Activated T-helper 2 cell treated with anti-CD3 and anti-CD28 coated beads, Interferon-gamma antibody, Interleukin-2, Interleukin-4, amounts not matched to agents 10 μg/mL and 5 μg/mL and 100 μg/mL, durations not matched to agents 14 hours and 24 hours and 36 hours (primary cell): ENCODE results near the gene C2orf68. TPM values are rescaled to one million over a fixed set of nuclear protein-coding genes. Genes with fewer than 3 reads are reported as not detected.
A peak's percentile ranks its signal among the peaks of the same experiment; 100 is the strongest.
"Not testable (repeated sequence)": the region's sequence is repeated elsewhere in the genome, so short reads cannot be mapped to it uniquely, and the experiment has no call there.

ENCODE experiments used
- DNase-seq: peaks from one replicate; pipeline ENCODE4 v3.0.0; 2021; ENCODE audit warnings: low spot score
- H3K27ac Mint-ChIP-seq: one replicate; pipeline ENCODE4 v1.8.0; 2021; ENCODE audit warnings: mixed read lengths
- H3K27me3 Mint-ChIP-seq: one replicate; pipeline ENCODE4 v1.8.0; 2021; ENCODE audit warnings: low read depth, mixed read lengths
- H3K36me3 Mint-ChIP-seq: one replicate; pipeline ENCODE4 v1.8.0; 2021; ENCODE audit warnings: low read depth, mixed read lengths
- H3K4me1 Mint-ChIP-seq: one replicate; pipeline ENCODE4 v1.8.0; 2021; ENCODE audit warnings: low read depth, mixed read lengths
- H3K4me3 Mint-ChIP-seq: one replicate; pipeline ENCODE4 v1.8.0; 2021; ENCODE audit warnings: low read depth, mild to moderate bottlenecking, moderate library complexity, mixed read lengths
- H3K9me3 Mint-ChIP-seq: one replicate; pipeline ENCODE4 v1.8.0; 2021; ENCODE audit warnings: mixed read lengths
- intact Hi-C: fragments of 100-400 bp; cut with micrococcal nuclease; formaldehyde crosslinking; loops from one replicate; pipeline ENCODE4 v1.15.1; 2023
- total RNA-seq: library from RNA; stranded (reverse); gene quantifications from 2 replicates; pipeline ENCODE4 v1.2.3, GENCODE V29; 2022

Gene C2orf68, protein sequence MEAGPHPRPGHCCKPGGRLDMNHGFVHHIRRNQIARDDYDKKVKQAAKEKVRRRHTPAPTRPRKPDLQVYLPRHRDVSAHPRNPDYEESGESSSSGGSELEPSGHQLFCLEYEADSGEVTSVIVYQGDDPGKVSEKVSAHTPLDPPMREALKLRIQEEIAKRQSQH
- total RNA-seq, result 34.7 and 35.6 TPM in 2 replicates

DNA sequence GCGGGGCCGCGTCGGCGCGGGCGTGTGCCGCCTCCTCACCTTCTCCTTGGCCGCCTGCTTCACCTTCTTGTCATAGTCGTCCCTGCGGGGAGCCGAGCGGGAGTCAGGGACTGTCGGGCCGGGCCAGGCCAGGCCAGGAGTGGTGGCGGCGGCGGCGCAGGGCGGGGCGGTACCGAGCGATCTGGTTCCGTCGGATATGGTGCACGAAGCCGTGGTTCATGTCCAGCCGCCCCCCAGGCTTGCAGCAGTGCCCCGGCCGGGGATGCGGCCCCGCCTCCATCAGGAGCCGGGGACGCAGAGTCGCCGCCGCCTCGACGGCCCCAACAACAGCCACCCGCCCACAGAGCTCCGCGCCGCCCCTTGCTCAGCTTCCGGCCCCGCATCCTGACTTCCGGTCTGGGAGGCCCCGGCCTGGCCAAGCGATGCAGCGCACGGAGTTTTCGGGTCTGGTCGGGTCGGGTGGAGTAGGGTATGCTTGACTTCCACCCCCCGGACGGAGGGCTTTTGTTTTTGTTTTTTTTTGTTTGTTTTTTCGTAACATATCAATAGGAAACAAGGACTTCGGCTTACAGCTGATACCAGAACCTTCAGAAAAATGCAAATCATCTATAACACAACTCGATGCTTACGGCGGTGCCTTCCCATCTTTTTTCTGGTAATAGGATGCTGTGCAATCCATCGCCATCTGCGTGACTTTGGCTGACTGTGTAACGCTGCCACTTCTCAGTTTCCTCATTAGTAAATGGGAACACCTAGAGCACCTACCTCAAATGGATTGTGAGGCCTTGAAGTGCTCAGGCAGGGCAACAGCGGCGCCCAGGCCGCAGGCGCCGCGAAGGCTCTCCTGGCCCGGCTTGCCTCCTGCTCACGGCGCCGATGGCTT lies at the start of gene C2orf68:
C2orf68 (minus strand) TSS at position 362 of the 883 bp plus-strand sequence; CDS start at position 280, 82 bp downstream.
- H3K9me3 Mint-ChIP-seq, result no peaks in the 10 kb centered on the region
- intact Hi-C loops, result loop anchor here (1.0 to 10.0 kb wide), 4 partner anchors 10 to 583 kb away; partner anchors contain the start of genes IMMT, MRPL35, RNF181 and SH2D6
- peaks cover 5% of the 10 kb centered on the region for H3K4me1 Mint-ChIP-seq
- no peaks in the 10 kb centered on the region for H3K27me3 Mint-ChIP-seq
- peak within 1 kb of the TSS; percentile 100 for H3K4me3 Mint-ChIP-seq
- peaks cover 32% of the 10 kb centered on the region for H3K36me3 Mint-ChIP-seq
- DNase-seq, result peak; percentile 85
- peak within 1 kb of the TSS; percentile 97 for H3K27ac Mint-ChIP-seq

DNA sequence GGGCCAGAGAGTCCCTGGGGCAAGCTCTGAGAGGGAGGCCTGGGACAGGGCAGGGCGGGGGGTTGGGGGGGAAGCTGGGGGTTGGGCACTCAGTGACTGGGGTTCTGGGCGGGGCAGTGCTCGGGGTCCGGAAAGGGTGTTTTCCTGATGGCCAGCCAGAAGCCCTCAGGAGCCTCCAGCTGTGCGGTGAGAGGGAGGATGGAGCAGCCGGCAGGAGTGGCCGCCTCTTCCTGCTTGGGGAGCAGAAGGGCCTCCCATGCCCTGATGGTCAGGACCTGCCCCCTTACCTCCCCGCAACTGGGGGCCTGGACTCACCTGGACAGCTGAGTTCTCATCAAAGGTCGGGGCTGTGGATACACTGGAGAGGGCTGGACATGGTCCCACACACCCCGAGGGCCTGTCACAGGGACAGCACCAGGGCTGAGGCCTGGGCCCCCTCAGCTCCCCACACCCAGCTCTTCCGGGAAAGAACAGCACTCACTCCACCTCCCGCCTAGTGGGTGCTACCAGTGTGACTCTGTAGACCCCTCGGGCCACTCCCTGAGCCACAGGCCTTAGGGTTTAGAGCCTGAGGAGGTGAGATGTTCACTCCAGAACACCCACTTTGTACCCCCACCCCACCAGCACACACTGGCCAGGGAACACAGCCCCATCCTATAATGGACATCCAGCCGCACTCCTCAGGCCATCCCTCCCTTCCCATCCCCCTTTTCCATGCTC lies 49.4 kb upstream of the C2orf68 start:
- Mint-ChIP-seq H3K36me3 (peaks cover 8% of the 10 kb centered on the region), H3K4me3 (no peak overlapping the region), H3K9me3 (no peaks in the 10 kb centered on the region), H3K27ac (no peak overlapping the region), H3K27me3 (no peaks in the 10 kb centered on the region), H3K4me1 (no peaks in the 10 kb centered on the region)
- intact Hi-C loops, result no loop called here
- DNase-seq, result no peak

DNA sequence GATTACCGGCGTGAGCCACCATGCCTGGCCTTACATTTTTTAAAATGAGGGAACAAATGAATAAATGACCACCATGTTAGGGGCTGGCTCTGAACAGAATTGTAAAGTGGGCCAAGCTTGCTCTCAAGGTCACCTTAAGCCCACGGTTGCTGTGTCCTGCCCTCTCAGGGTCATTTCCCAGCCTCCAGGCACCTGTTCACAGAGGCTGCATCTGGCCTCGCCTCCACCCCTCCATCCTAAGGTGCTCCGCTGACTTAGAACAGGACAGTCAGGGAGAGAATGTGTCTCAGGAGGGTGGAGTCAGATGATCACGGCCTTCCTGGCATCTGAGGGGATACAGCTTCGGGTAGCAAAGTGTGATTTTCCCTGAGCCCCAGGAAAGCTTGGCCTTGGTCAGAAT lies 48.9 kb upstream of the C2orf68 start:
- intact Hi-C loops, result no loop called here
- DNase-seq, result no peak
- Mint-ChIP-seq H3K4me3 (no peak overlapping the region), H3K27ac (no peak overlapping the region), H3K36me3 (peaks cover 13% of the 10 kb centered on the region), H3K9me3 (no peaks in the 10 kb centered on the region), H3K4me1 (no peaks in the 10 kb centered on the region), H3K27me3 (no peaks in the 10 kb centered on the region)

- H3K4me1 Mint-ChIP-seq, H3K27me3 Mint-ChIP-seq, H3K9me3 Mint-ChIP-seq, DNase-seq, intact Hi-C loops, H3K27ac Mint-ChIP-seq, H3K4me3 Mint-ChIP-seq: not testable (repeated sequence)
- peaks cover 13% of the 10 kb centered on the region for H3K36me3 Mint-ChIP-seq
Measured at GRCh38 chr2:85660301-85660700, 48.4 kb upstream of the C2orf68 start.

DNA sequence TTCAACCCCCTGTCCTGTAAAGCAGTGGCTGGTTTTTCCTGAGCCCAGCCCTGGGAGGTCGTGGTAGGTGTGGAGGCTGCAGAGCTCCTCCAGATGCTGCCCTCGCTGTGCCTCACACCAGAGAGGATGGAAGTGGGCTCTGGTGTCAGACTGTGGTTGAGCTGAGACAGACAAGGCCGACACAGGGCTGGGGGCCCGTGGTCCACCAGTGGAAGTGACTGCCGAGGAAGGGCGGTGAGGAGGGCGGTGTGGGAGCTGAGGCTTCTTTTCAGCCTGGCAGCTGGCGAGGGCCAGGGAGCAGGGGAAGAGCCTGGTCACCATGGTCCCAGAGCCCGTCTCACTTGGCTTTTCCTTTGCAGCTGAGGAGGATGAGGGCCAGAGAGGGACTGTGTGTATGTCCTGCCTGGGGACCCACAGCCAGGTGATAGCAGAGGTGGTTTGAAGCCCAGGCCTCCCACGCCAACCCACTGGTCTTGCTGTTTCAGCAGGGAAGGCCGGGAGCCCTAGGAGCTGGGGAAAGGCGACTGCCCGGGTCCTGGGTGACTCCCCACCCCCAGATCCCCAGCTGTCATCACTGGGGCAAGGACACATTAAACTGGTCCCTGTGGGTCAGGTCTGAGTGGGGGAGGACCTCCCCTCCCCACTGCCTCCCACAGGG lies 47.6 kb upstream of the C2orf68 start:
- Mint-ChIP-seq H3K4me1 (no peaks in the 10 kb centered on the region), H3K9me3 (no peaks in the 10 kb centered on the region), H3K27ac (no peak overlapping the region), H3K36me3 (peaks cover 13% of the 10 kb centered on the region), H3K4me3 (no peak overlapping the region), H3K27me3 (no peaks in the 10 kb centered on the region)
- intact Hi-C loops, result no loop called here
- DNase-seq, result no peak

- H3K4me1 Mint-ChIP-seq, intact Hi-C loops, DNase-seq, H3K9me3 Mint-ChIP-seq, H3K4me3 Mint-ChIP-seq, H3K27ac Mint-ChIP-seq, H3K27me3 Mint-ChIP-seq: not testable (repeated sequence)
- H3K36me3 Mint-ChIP-seq, result peaks cover 21% of the 10 kb centered on the region
Measured at GRCh38 chr2:85657399-85657798, 45.5 kb upstream of the C2orf68 start.

DNA sequence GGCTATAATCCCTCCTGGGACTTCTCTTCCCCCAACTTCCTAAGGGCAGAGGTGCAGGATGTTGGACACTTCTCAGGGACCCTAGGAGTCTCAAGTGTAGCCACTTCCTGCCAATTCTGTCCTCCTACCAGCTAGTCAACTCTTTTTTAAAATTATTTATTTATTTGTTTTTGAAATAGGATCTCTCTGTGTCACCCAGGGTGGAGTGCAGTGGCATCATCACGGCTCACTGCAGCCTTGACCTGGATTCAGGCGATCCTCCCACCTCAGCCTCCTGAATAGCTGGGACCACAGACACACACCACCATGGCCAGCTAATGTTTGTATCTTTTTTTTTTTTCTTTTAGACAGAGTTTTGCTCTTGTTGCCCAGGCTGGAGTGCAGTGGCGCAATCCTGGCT lies 44.6 kb upstream of the C2orf68 start:
- DNase-seq, result no peak
- no peak overlapping the region for H3K27ac Mint-ChIP-seq
- H3K27me3 Mint-ChIP-seq, result no peaks in the 10 kb centered on the region

GRCh38 chr2:85655961-85656417 lies 44.1 kb upstream of the C2orf68 start:
- intact Hi-C loops, result no loop called here
- Mint-ChIP-seq H3K9me3 (no peaks in the 10 kb centered on the region), H3K27me3 (no peaks in the 10 kb centered on the region), H3K27ac (no peak overlapping the region), H3K4me1 (no peaks in the 10 kb centered on the region), H3K36me3 (peaks cover 30% of the 10 kb centered on the region), H3K4me3 (no peak overlapping the region)
- DNase-seq, result no peak

More for the DNA sequence above, 44.6 kb upstream of the C2orf68 start:
- Mint-ChIP-seq H3K36me3 (peaks cover 25% of the 10 kb centered on the region), H3K4me3 (no peak overlapping the region), H3K4me1 (no peaks in the 10 kb centered on the region), H3K9me3 (no peaks in the 10 kb centered on the region)
- intact Hi-C loops, result no loop called here

- H3K9me3 Mint-ChIP-seq, result no peaks in the 10 kb centered on the region
- no peaks in the 10 kb centered on the region for H3K4me1 Mint-ChIP-seq
- intact Hi-C loops, result no loop called here
- no peak for DNase-seq
- no peak overlapping the region for H3K4me3 Mint-ChIP-seq
- peaks cover 37% of the 10 kb centered on the region for H3K36me3 Mint-ChIP-seq
- no peak overlapping the region for H3K27ac Mint-ChIP-seq
- H3K27me3 Mint-ChIP-seq, result no peaks in the 10 kb centered on the region
Measured at GRCh38 chr2:85653996-85654395, 42.1 kb upstream of the C2orf68 start.

GRCh38 chr2:85652056-85652455 lies 40.2 kb upstream of the C2orf68 start:
- no peak for DNase-seq
- intact Hi-C loops, result no loop called here
- H3K9me3 Mint-ChIP-seq, result no peaks in the 10 kb centered on the region
- no peak overlapping the region for H3K27ac Mint-ChIP-seq
- H3K4me3 Mint-ChIP-seq, result no peak overlapping the region
- H3K27me3 Mint-ChIP-seq, result no peaks in the 10 kb centered on the region
- peaks cover 53% of the 10 kb centered on the region for H3K36me3 Mint-ChIP-seq
- no peaks in the 10 kb centered on the region for H3K4me1 Mint-ChIP-seq

- H3K4me1 Mint-ChIP-seq, result no peaks in the 10 kb centered on the region
- H3K36me3 Mint-ChIP-seq, result peaks cover 57% of the 10 kb centered on the region
- H3K27me3 Mint-ChIP-seq, result no peaks in the 10 kb centered on the region
- H3K4me3 Mint-ChIP-seq, result no peak overlapping the region
- DNase-seq, result no peak
- no peaks in the 10 kb centered on the region for H3K9me3 Mint-ChIP-seq
- H3K27ac Mint-ChIP-seq, result no peak overlapping the region
- intact Hi-C loops, result no loop called here
Measured at GRCh38 chr2:85651097-85651496, 39.2 kb upstream of the C2orf68 start.

- Mint-ChIP-seq H3K36me3 (peaks cover 60% of the 10 kb centered on the region), H3K9me3 (no peaks in the 10 kb centered on the region)
- intact Hi-C loops, result no loop called here
Measured at GRCh38 chr2:85650456-85650855, 38.6 kb upstream of the C2orf68 start.

More at GRCh38 chr2:85650456-85650855, 38.6 kb upstream of the C2orf68 start:
- Mint-ChIP-seq H3K4me3 (no peak overlapping the region), H3K27ac (no peak overlapping the region), H3K4me1 (no peaks in the 10 kb centered on the region), H3K27me3 (no peaks in the 10 kb centered on the region)
- no peak for DNase-seq
